HuH-7.5 (cell line): ENCODE results near the gene ADAR.

Source experiments
- DNase-seq: peaks from one replicate; pipeline ENCODE4 v3.0.0; 2011; ENCODE audit warnings: low spot score

ADAR gene

DNA sequence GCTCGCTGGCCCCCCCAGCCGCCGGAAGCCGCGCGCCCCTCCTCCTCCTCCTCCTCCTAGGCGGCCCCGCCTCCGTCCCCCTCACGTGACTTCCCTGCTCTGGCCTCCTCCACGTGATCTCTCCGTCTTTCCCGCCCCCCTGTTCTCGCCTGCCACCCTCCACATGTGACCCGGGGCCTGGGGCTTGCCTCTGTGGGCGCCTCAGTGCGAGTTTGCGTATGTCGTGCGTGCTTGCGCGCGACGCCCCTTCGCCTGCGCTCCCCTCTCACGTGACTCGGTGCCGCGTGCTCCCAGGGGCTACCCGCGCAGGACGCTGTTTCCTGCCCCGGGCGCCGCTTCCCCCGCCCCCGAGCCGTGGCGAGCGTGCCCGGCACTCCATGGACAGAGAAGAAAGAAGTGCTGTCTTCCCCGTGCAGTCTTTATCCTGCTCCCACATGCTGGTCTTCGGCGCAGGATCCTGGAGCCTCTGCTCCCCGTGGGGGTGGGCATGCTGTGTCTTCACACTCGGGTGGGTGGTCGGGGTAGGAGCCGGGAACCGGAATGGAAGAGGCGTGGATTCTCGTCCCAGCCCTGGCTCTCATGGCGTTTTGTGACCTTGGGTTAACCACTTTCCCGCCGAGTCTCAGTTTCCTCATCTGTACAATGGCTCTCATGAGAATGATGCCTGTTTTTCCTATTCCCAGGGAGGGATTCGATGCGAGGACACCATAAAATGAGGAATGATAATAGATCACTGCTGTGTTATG, 49.1 kb downstream of the ADAR start:
- DNase-seq = peak; percentile 98

DNA sequence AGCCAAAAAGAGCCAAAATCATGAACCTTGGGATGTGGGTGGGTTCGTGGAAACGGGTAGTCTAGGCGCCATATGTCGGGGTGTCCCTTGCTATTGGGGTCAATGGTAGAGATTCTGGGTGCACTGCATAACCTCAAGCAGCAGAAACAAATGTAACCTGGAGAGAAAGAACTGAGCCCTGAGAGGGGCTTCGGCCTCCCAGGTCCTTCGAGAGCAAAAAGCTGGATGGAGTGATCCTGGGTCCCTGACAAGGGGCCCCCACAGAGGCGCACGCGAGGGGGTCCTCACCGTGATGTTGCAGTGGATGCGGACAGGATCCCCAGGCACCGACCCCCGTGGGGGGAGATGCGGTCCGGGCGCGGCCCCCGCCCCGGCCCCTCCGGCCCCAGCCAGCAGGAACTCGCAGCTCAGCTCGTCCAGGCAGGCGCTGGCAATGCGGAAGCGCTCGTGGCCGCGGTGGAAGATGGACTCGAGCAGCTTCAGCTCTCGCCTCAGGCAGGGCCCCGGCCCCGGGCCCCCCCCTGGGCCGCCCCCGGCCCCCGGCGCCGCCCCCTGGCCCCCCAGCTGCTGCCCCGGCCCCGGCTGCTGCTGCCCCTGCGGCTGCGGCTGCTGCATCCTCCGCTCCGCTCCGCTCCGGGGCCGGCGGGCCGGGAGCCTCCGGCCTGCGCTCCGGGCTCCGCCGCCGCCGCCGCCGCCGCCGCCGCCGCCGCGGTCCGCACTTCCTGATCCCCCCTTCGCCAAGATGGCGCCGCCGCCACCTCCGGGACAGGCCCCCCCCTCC, 49.9 kb downstream of the ADAR start, which contains the start of gene UBE2Q1:
Gene UBE2Q1 (minus strand): TSS at position 724 of the 781 bp plus-strand sequence. CDS start 109 bp downstream, at position 615.
- no peak for DNase-seq

- DNase-seq = no peak
Measured at GRCh38 chr1:154557248-154557938, 50.6 kb downstream of the ADAR start.

- DNase-seq = no peak
Measured at GRCh38 chr1:154556422-154556821, 51.6 kb downstream of the ADAR start.

DNA sequence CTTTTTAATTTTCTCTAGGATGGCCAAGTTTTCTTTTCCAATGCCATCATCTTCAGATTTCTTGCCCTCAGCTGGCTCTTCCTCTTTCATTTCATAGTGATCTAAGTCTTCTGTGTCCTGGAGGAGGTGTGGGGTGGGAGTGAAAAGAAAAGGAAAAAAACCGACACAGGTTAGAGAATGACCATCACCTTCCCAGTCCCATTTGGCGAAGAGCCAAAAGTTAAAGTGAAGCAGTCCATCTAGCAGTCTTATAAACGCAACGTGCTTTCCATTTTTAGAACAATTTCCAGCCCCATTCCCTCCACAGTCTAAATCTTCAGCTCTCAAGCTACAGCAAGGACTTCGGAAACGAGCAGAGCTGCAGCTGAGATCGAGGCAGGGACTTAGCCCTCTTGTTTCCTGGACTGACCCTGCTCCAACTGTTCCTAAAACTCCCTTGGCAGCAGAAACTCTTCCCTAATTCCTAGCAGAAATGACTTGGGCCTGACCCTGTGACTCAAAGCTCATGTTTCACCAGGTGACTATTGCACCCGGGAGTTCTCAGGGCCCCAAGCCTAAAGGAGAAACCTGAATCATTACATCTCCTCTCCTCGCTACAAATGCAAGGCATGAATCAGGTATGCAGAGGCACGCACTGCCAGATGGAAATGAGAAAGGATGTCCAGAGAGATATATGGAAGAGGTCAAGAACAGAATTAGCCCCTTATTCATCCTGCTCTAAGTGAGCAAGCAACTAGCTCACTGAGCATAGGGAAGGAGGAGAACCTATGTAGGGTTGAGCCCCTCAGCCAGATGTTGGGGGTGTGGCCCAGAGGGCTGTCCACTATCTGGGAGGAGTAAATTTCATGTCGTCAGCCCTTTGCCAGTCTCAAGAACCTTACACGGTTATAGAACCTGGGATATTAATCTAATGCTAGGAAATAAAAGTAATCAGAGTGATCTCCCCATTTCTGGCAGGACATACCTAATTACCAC, 54.6 kb downstream of the ADAR start:
- no peak for DNase-seq

DNA sequence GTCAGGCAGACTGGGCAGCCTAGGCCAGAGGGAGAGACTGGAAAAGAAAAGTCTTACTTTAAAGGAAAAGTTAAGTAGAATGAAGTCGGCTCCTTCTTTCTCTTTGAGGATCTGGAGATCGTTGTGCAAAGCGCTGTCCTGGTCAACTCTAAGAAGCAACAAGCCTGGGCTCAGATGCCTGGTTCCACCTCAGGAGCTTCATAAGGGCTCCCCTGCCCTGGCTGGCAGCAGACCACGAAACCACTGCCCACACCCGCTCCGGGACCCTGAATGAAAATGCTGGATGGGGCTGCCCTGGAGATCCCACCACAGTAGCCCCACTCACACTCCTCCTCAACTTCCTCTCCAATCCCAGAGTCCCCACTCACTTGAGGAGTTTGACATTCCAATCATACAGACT, 56.0 kb downstream of the ADAR start:
- no peak for DNase-seq

DNA sequence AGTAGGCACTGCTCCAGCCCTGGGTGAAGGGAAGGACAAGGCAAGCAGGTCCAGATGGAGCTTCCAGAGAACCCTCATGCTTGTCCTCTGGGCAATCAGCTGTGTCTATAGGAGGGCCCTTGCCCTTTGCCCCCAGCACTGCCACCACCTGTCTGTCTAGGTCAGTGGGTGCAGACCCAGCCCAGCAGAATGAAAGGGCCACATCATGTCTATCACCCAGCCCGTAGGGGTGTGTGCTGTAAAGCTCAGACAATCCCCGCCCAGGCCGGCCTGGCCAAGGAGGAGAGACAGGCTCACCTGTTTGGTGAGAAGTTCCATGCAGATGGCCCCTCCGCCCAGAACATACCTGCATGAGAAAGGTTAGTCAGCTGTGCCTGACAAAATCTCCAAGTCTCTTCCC, 56.5 kb downstream of the ADAR start:
- no peak for DNase-seq

GRCh38 chr1:154550657-154551056, 57.3 kb downstream of the ADAR start:
- no peak for DNase-seq

DNA sequence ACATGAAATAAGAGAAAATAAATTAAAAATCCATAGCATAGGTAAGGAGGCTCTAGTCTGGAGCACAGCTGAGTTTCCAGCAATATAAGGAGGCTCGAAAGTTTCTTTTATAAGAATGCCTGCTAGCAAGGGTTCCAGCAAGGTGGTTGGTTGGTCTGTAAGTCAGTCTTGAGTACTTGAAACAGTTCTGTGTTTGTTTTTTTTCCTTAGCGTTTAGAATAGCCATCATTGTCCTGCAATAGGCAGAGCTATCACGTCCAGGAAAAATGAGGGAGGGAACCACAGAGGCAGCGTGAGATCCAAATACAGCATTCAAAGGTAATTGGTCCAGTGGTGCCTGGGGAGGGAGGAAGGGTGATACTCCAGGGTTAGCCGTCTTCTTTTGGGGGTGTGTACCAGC, 57.9 kb downstream of the ADAR start:
- no peak for DNase-seq

DNA sequence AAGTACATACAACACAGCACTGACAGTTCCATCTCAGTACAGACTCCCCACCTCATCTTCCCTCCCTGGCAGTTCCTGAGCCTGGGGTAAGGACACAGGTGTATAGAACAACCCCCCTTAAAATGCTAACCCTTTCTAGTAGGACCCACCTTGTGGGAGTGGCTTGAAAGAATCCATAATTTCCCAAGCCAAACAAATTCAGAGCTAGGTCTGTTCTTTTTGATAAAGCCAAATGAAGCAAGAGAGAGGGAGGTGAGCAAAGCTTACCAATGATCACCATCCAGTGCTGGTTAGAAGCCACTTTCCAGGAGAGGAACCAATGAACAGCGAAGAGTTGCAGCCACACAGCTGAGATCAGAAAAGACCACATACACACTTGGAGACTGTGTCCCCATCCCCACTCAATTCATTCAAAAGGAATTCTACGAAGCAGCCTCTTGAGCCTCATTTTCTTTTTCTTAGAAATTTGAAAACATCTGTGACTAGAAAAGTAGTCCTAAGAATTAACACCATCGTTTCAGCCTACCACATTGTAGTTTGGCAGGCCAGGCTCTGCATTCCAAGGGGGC, 58.7 kb downstream of the ADAR start:
- no peak for DNase-seq

DNA sequence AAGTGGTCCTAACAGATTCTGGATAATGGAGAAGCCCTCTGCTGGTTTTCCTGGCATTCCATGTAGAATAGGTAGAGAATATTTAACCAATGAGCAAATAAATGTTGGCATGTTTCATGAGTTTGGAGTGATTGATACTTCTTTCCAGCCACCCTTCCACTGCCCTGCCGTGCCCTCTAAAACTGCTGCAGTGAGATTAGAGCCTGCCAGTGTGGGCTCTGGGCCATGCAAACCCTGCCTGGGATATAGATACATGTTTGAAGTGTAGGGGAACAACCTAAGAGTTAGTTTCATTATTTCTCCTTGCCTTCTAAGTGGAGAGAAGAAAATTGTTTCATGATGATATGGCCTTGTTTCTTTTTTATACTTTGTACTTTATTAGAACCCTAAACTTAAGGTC, 60.0 kb downstream of the ADAR start:
- no peak for DNase-seq

- DNase-seq = no peak
Measured at GRCh38 chr1:154547105-154547732, 60.8 kb downstream of the ADAR start.

DNA sequence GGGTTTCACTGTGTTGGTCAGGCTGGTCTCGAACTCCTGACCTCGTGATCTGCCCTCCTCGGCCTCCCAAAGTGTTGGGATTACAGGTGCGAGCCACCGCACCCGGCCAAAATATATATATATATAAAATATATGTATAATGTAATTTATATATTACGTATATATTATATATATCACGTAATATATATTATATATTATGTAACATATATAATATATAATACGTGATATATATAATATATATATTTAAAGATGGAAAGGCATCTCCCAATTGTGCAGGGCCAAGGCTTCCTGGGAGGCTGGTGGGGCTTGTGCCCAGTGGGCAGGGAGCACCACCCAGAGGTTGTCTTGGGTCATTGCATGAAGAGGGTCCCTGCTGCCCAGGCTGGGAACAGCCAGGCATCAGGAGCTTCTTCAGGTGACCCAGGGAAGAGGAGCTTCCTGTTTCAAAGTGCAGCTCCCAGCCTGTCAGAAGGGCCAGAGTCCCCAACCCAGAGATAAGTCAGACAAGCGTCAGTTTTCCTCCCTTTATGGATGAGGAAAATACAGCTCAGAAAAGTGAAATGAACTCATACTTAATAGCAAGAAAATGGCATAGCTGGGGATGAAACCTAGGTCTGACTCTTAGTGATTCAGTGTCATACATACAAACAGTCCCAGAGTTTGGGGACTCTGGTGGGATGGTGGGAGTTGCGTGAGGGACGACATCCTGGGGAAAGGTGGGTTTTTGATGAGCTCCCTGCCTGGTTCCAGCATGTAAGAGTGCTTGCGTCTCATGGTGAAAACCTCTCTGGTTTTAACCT, 61.5 kb downstream of the ADAR start:
- peak; percentile 86 for DNase-seq

GRCh38 chr1:154541231-154541630, 66.8 kb downstream of the ADAR start:
- DNase-seq = no peak

DNA sequence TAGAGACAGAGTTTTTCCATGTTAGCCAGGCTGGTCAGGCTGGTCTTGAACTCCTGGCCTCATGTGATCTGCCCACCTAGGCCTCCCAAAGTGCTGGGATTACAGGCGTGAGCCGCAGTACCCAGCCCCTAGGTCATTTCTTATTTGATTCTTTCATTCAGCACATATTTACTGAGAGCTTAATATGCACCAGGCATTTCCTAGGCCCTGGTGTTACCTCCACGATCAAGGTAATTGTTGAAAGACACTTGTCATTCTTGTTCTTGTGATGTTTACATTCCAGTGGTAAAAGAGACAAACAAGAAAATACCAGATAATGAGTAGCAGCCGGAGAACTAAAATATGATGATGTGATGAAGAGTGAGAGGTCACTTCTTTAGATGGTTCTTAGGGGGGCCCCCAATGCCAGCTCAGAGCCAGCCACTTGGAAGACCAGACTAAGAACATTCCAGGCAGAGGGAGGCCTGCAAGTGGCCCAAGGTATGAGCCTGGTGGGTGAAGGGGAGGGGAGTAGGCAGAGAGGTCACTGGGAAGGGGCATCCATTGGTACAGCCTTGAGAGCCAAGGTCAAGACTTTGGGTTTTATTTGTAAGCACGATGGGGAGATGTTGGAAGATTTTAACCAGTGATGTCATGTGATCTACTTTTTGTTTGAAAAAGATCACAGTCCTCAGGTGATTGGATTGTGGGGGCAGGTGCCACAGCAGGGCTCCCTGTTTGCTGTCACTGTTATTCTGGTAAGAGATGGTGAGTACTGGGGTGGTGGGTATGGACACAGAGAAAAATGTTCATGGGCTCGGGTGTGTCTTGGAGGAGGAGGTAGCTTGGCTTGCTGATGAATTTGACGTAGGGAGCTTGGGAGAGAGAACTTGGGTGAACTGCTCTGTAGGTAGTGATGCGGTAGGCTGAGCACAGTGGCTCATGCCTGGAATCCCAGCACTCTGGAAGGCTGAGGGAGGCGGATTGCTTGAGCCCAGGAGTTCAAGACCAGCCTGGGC, 68.2 kb downstream of the ADAR start:
- no peak for DNase-seq

GRCh38 chr1:154536570-154536969, 71.4 kb downstream of the ADAR start:
- DNase-seq = no peak

GRCh38 chr1:154533952-154534844, 73.8 kb downstream of the ADAR start:
- peak; percentile 77 for DNase-seq
